Measurements from ENCODE around the gene DISC1. TPM values are rescaled to one million over a fixed set of nuclear protein-coding genes. Genes with fewer than 3 reads are reported as not detected.

DISC1 gene
- polyA plus RNA-seq, 1 donor from 2014 or later, result 0.84 TPM

DNA sequence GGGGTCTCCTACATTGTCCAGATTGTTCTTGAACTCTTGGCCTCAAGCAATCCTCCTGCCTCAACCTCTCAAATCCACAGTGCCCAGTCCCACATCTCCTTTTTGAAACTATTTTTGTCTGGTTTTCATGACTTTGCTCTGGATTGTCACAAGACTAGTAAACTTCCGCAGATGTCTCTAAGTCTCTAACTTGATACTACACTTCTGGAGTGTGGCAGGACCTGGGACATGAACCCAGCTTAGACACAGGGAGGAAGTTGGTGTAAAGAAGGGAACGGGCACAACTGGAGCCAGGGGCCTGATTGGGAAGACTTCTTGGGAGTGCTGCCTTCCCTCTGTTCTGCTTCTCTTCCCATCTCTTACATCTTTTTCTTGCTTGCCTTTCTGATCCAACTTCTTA lies 16.2 kb upstream of the DISC1 start:
- H3K4me2 ChIP-seq (ENCODE audit: low read length), result no peak overlapping the region
- H3F3A ChIP-seq (ENCODE audit: insufficient read depth, low read length, poor library complexity, severe bottlenecking), result no peaks in the 10 kb centered on the region
- H3K9me2 ChIP-seq (ENCODE audit: insufficient read depth, low read length), result no peaks in the 10 kb centered on the region
- H3K9me3 ChIP-seq (ENCODE audit: low read length), result no peaks in the 10 kb centered on the region
- H3K27me3 ChIP-seq (ENCODE audit: insufficient read depth, low read depth, low read length), result no peaks in the 10 kb centered on the region
- H2AFZ ChIP-seq (ENCODE audit: low read depth, low read length), result no peak overlapping the region
- H4K20me1 ChIP-seq (ENCODE audit: insufficient read depth), result no peaks in the 10 kb centered on the region
- H3K79me2 ChIP-seq (replicated peaks; ENCODE audit: insufficient read depth, low read length), result no peaks in the 10 kb centered on the region
- no peak overlapping the region for H3K4me3 ChIP-seq (ENCODE audit: low read length)
- no peak overlapping the region for H3K9ac ChIP-seq (ENCODE audit: low read length)
- H3K27ac ChIP-seq (ENCODE audit: low read length), result no peak overlapping the region
- TF ChIP-seq, protein P1, sequence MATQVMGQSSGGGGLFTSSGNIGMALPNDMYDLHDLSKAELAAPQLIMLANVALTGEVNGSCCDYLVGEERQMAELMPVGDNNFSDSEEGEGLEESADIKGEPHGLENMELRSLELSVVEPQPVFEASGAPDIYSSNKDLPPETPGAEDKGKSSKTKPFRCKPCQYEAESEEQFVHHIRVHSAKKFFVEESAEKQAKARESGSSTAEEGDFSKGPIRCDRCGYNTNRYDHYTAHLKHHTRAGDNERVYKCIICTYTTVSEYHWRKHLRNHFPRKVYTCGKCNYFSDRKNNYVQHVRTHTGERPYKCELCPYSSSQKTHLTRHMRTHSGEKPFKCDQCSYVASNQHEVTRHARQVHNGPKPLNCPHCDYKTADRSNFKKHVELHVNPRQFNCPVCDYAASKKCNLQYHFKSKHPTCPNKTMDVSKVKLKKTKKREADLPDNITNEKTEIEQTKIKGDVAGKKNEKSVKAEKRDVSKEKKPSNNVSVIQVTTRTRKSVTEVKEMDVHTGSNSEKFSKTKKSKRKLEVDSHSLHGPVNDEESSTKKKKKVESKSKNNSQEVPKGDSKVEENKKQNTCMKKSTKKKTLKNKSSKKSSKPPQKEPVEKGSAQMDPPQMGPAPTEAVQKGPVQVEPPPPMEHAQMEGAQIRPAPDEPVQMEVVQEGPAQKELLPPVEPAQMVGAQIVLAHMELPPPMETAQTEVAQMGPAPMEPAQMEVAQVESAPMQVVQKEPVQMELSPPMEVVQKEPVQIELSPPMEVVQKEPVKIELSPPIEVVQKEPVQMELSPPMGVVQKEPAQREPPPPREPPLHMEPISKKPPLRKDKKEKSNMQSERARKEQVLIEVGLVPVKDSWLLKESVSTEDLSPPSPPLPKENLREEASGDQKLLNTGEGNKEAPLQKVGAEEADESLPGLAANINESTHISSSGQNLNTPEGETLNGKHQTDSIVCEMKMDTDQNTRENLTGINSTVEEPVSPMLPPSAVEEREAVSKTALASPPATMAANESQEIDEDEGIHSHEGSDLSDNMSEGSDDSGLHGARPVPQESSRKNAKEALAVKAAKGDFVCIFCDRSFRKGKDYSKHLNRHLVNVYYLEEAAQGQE (IDR thresholded peaks at IDR 0.05; ENCODE audit: borderline replicate concordance), result no peak
- TF ChIP-seq TAF1 (IDR thresholded peaks at IDR 0.05; ENCODE audit: low read depth) (no peak), MXI1 (conservative IDR thresholded peaks at IDR 0.05; ENCODE audit: poor library complexity, severe bottlenecking) (no peak), RAD21 (conservative IDR thresholded peaks at IDR 0.05) (no peak), EP300 (conservative IDR thresholded peaks at IDR 0.05; ENCODE audit: poor library complexity, severe bottlenecking) (no peak), POLR2AphosphoS5 (IDR thresholded peaks at IDR 0.05) (no peak), SMC3 (conservative IDR thresholded peaks at IDR 0.05; ENCODE audit: poor library complexity) (no peak), EZH2 (IDR thresholded peaks at IDR 0.05; ENCODE audit: borderline replicate concordance, insufficient read depth, low read length, poor library complexity, severe bottlenecking) (no peak)
- TF ChIP-seq, protein P2, sequence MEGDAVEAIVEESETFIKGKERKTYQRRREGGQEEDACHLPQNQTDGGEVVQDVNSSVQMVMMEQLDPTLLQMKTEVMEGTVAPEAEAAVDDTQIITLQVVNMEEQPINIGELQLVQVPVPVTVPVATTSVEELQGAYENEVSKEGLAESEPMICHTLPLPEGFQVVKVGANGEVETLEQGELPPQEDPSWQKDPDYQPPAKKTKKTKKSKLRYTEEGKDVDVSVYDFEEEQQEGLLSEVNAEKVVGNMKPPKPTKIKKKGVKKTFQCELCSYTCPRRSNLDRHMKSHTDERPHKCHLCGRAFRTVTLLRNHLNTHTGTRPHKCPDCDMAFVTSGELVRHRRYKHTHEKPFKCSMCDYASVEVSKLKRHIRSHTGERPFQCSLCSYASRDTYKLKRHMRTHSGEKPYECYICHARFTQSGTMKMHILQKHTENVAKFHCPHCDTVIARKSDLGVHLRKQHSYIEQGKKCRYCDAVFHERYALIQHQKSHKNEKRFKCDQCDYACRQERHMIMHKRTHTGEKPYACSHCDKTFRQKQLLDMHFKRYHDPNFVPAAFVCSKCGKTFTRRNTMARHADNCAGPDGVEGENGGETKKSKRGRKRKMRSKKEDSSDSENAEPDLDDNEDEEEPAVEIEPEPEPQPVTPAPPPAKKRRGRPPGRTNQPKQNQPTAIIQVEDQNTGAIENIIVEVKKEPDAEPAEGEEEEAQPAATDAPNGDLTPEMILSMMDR (IDR thresholded peaks at IDR 0.05; ENCODE audit: poor library complexity, severe bottlenecking), result no peak
- no peaks in the 10 kb centered on the region for H3K36me3 ChIP-seq (ENCODE audit: insufficient read depth, low read length)

GRCh38 chr1:231611111-231611510 lies 15.5 kb upstream of the DISC1 start:
- no peaks in the 10 kb centered on the region for H3K79me2 ChIP-seq (replicated peaks; ENCODE audit: insufficient read depth, low read length)
- H2AFZ ChIP-seq (ENCODE audit: low read depth, low read length), result no peak overlapping the region
- H3K9me2 ChIP-seq (ENCODE audit: insufficient read depth, low read length), result no peaks in the 10 kb centered on the region
- H4K20me1 ChIP-seq (ENCODE audit: insufficient read depth), result no peaks in the 10 kb centered on the region
- H3K4me2 ChIP-seq (ENCODE audit: low read length), result no peak overlapping the region
- TF ChIP-seq, protein P2 (IDR thresholded peaks at IDR 0.05; ENCODE audit: poor library complexity, severe bottlenecking), result no peak
- TF ChIP-seq, protein P1 (IDR thresholded peaks at IDR 0.05; ENCODE audit: borderline replicate concordance), result no peak
- TF ChIP-seq SMC3 (conservative IDR thresholded peaks at IDR 0.05; ENCODE audit: poor library complexity), result no peak
- TF ChIP-seq EZH2 (IDR thresholded peaks at IDR 0.05; ENCODE audit: borderline replicate concordance, insufficient read depth, low read length, poor library complexity, severe bottlenecking), result no peak
- TF ChIP-seq POLR2AphosphoS5 (IDR thresholded peaks at IDR 0.05), result no peak
- TF ChIP-seq RAD21 (conservative IDR thresholded peaks at IDR 0.05), result no peak
- TF ChIP-seq EP300 (conservative IDR thresholded peaks at IDR 0.05; ENCODE audit: poor library complexity, severe bottlenecking), result no peak
- no peak for TF ChIP-seq MXI1 (conservative IDR thresholded peaks at IDR 0.05; ENCODE audit: poor library complexity, severe bottlenecking)
- no peak for TF ChIP-seq TAF1 (IDR thresholded peaks at IDR 0.05; ENCODE audit: low read depth)
- no peak overlapping the region for H3K4me3 ChIP-seq (ENCODE audit: low read length)
- H3K36me3 ChIP-seq (ENCODE audit: insufficient read depth, low read length), result no peaks in the 10 kb centered on the region
- H3K9me3 ChIP-seq (ENCODE audit: low read length), result no peaks in the 10 kb centered on the region
- H3K9ac ChIP-seq (ENCODE audit: low read length), result no peak overlapping the region
- H3F3A ChIP-seq (ENCODE audit: insufficient read depth, low read length, poor library complexity, severe bottlenecking), result no peaks in the 10 kb centered on the region
- no peak overlapping the region for H3K27ac ChIP-seq (ENCODE audit: low read length)
- no peaks in the 10 kb centered on the region for H3K27me3 ChIP-seq (ENCODE audit: insufficient read depth, low read depth, low read length)

All from neural cell (in vitro differentiated cells).